ENCODE measurements around the gene EPHA4.

DNA sequence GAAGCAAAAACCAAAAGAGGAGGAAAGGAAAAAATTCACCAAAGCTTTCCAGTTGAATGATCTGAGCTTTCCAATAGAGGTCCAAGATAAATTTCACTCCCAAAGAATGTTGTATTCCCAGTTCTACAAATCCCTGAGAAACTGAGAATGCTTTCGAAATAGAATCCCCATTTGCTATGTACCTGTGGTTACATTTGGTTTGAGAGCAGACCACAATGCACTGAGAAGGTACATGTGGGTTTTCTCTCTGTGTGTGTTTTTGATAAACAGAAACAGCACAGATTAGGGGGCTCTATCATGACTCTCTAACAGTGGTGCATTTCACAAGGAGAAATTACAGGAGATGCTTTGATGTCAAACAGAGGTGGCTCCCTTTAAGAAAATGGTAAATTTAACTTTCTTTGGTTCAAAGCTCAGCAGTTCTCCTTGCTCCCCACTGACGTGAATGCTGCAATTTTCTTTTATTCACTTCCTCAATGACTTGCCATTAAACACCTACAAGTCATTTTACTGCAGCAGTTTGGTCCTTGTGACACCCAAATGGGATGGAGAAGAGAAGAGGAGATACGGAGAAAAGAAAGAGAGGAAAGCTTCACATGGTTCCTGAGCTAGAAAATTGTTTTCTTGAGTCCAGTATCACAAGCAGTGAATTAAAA is 108.7 kb downstream of the EPHA4 start:
- TF ChIP-seq CTCF (IDR thresholded peaks at IDR 0.05; ENCODE audit: borderline replicate concordance, extremely low read depth, low read length, poor library complexity, severe bottlenecking) (no peak), EZH2 (IDR thresholded peaks at IDR 0.05; ENCODE audit: borderline replicate concordance, low read depth, low read length, severe bottlenecking) (no peak)
